Trophoblast cell (in vitro differentiated cells and primary cell): ENCODE results near the gene TMEM130.

ENCODE experiments used
- DNase-seq, 2 donors: peaks; one replicate each; pipeline ENCODE4 v3.0.0-alpha.2; 2016
- H2AFZ ChIP-seq: 2 replicates; pipeline ENCODE4 v1.6.1; 2013; ENCODE audit warnings: low read length, moderate library complexity, mild to moderate bottlenecking; ENCODE audit not compliant: insufficient read depth, poor library complexity
- H2AK5ac ChIP-seq: 2 replicates; pipeline ENCODE4 v1.6.1; 2013; ENCODE audit warnings: mild to moderate bottlenecking, low read length
- H2BK120ac ChIP-seq: 2 replicates; pipeline ENCODE4 v1.6.1; 2013; ENCODE audit warnings: low read length, mild to moderate bottlenecking, moderate library complexity; ENCODE audit not compliant: insufficient read depth, poor library complexity
- H2BK12ac ChIP-seq: 2 replicates; pipeline ENCODE4 v1.6.1; 2013; ENCODE audit warnings: mild to moderate bottlenecking, low read length, moderate library complexity
- H2BK5ac ChIP-seq: 2 replicates; pipeline ENCODE4 v1.6.1; 2013; ENCODE audit warnings: low read length, low read depth, moderate library complexity, mild to moderate bottlenecking; ENCODE audit not compliant: poor library complexity
- H3K14ac ChIP-seq: 2 replicates; pipeline ENCODE4 v1.6.1; 2013; ENCODE audit warnings: mild to moderate bottlenecking, low read length
- H3K18ac ChIP-seq: 2 replicates; pipeline ENCODE4 v1.6.1; 2013; ENCODE audit warnings: mild to moderate bottlenecking, low read length
- H3K23ac ChIP-seq: 2 replicates; pipeline ENCODE4 v1.6.1; 2013; ENCODE audit warnings: low read length
- H3K27ac ChIP-seq: 2 replicates; pipeline ENCODE4 v1.5.1; 2013; ENCODE audit warnings: low read depth, mild to moderate bottlenecking, inconsistent platforms, low read length, moderate library complexity
- H3K27me3 ChIP-seq: 2 replicates; pipeline ENCODE4 v1.6.1; 2013; ENCODE audit warnings: inconsistent platforms, mild to moderate bottlenecking, low read length, moderate library complexity; ENCODE audit not compliant: insufficient read depth
- H3K36me3 ChIP-seq, 2 experiments: 1 replicate in 1 of 2; 2 replicates in 1 of 2; pipeline ENCODE4 v1.6.1; 2013; ENCODE audit warnings: low read length in 2 of 2, mild to moderate bottlenecking in 2 of 2, moderate library complexity in 1 of 2; ENCODE audit not compliant: insufficient read depth in 2 of 2, control insufficient read depth in 1 of 2
- H3K4ac ChIP-seq: 2 replicates; pipeline ENCODE4 v1.6.1; 2013; ENCODE audit warnings: low read depth, mild to moderate bottlenecking, low read length, moderate library complexity
- H3K4me1 ChIP-seq, 2 experiments: 1 replicate in 1 of 2; 2 replicates in 1 of 2; pipeline ENCODE4 v1.6.1; 2013; ENCODE audit warnings: low read length in 2 of 2, mild to moderate bottlenecking in 2 of 2, moderate library complexity in 1 of 2; ENCODE audit not compliant: insufficient read depth in 2 of 2, control insufficient read depth in 1 of 2
- H3K4me2 ChIP-seq: 2 replicates; pipeline ENCODE4 v1.6.1; 2013; ENCODE audit warnings: inconsistent platforms, mild to moderate bottlenecking, low read length, moderate library complexity
- H3K4me3 ChIP-seq: 2 replicates; pipeline ENCODE4 v1.5.1; 2013; ENCODE audit warnings: mild to moderate bottlenecking, low read depth, low read length, inconsistent platforms
- H3K79me1 ChIP-seq: one replicate; pipeline ENCODE4 v1.6.1; 2013; ENCODE audit warnings: low read length
- H3K79me2 ChIP-seq: 2 replicates; pipeline ENCODE4 v1.6.1; 2013; ENCODE audit warnings: low read length, mild to moderate bottlenecking; ENCODE audit not compliant: control insufficient read depth, insufficient read depth, poor library complexity
- H3K9ac ChIP-seq: 2 replicates; pipeline ENCODE4 v1.6.1; 2013; ENCODE audit warnings: mild to moderate bottlenecking, low read length
- H3K9me3 ChIP-seq: 2 replicates; pipeline ENCODE4 v1.6.1; 2013; ENCODE audit warnings: low read depth, mild to moderate bottlenecking, control low read depth, inconsistent platforms, low read length; ENCODE audit not compliant: insufficient read depth
- H4K12ac ChIP-seq: 2 replicates; pipeline ENCODE4 v1.6.1; 2013; ENCODE audit warnings: low read depth, mild to moderate bottlenecking, low read length, moderate library complexity
- H4K8ac ChIP-seq: 2 replicates; pipeline ENCODE4 v1.6.1; 2013; ENCODE audit warnings: low read depth, mild to moderate bottlenecking, low read length, moderate library complexity
- H4K91ac ChIP-seq: one replicate; pipeline ENCODE4 v1.6.1; 2013; ENCODE audit warnings: low read depth, mild to moderate bottlenecking, low read length, moderate library complexity
- WGBS: extraction: QIAGEN DNeasy Blood & Tissue Kit; methylation state at CpG from one replicate; pipeline ENCODE4 v1.1.7; 2013; ENCODE audit warnings: missing lambda C conversion rate; ENCODE audit not compliant: insufficient read length, insufficient coverage; ENCODE audit errors: extremely low coverage; 5-methylcytosine and 5-hydroxymethylcytosine counted together

Gene TMEM130

DNA sequence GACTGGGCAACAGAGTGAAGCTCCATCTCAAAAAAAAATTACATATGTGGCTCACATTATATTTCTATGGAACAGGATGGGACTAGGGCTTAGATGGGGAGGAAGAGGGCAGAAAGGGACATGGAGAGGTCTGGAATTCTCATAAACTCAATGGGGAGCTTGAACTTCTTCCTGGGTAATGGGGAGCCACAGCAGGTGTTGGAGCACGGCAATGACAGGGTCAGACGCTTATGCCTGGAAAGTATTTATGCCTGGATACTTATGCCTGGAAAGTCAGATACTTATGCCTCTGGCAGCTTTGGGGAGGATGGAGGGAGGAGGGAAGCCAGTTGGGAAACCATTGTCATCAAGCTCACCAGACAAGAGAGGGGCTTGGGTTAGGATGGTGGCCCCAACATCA lies 36.8 kb downstream of the TMEM130 start:
- no peak overlapping the region for H2BK5ac ChIP-seq
- H3K4me3 ChIP-seq = no peak overlapping the region
- H3K14ac ChIP-seq = no peak overlapping the region
- H3K4me2 ChIP-seq = no peak overlapping the region
- H3K18ac ChIP-seq = no peak overlapping the region
- no peak overlapping the region for H3K23ac ChIP-seq
- no peaks in the 10 kb centered on the region for H3K79me1 ChIP-seq
- H4K12ac ChIP-seq = no peak overlapping the region
- H2BK120ac ChIP-seq = no peak overlapping the region
- H3K36me3 ChIP-seq = no peaks in the 10 kb centered on the region
- H4K91ac ChIP-seq = no peak overlapping the region
- H2BK12ac ChIP-seq = no peak overlapping the region
- H3K9ac ChIP-seq = no peak overlapping the region
- WGBS = no CpG with 5 or more reads among the region's 2 CpGs
- no peak overlapping the region for H3K4ac ChIP-seq
- H2AFZ ChIP-seq = no peak overlapping the region
- peaks cover 1% of the 10 kb centered on the region for H3K9me3 ChIP-seq
- no peaks in the 10 kb centered on the region for H3K79me2 ChIP-seq
- H4K8ac ChIP-seq = no peak overlapping the region
- DNase-seq = no peak
- H3K27me3 ChIP-seq = no peaks in the 10 kb centered on the region
- H2AK5ac ChIP-seq = no peak overlapping the region
- no peak overlapping the region for H3K27ac ChIP-seq
- H3K4me1 ChIP-seq = no peaks in the 10 kb centered on the region

DNA sequence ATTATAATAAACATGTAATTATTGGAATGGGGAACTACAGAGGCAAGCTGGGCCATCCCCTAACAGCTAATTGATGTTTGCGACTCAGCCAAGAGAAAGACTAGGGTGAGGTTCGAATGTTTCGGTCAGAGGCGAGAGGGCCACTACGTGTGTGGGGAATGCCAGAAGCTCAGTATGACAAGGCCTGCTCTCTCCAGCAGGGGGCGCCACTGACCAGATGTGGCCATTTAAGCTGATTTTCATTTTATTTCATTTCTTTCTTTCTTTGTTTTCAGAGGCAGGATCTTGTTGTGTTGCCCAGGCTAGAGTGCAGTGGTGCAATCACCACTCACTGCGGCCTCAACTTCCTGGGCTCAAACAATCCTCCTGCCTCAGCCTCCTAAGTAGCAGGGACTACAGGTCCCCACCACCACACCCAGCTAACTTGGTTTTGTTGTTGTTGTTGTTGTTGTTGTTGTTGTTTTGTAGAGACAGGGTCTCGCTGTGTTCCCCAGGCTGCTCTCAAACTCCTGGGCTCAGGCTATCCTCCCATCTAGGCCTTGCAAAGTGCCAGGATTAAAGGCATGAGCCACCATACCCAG lies 38.1 kb downstream of the TMEM130 start:
- no peak overlapping the region for H3K18ac ChIP-seq
- H3K27ac ChIP-seq = no peak overlapping the region
- no peak overlapping the region for H4K12ac ChIP-seq
- H3K14ac ChIP-seq = no peak overlapping the region
- H2BK120ac ChIP-seq = no peak overlapping the region
- H3K79me1 ChIP-seq = no peaks in the 10 kb centered on the region
- WGBS = no CpG with 5 or more reads among the region's 8 CpGs
- H2BK12ac ChIP-seq = no peak overlapping the region
- H3K4ac ChIP-seq = no peak overlapping the region
- H3K4me1 ChIP-seq = no peaks in the 10 kb centered on the region
- H3K23ac ChIP-seq = no peak overlapping the region
- H3K79me2 ChIP-seq = no peaks in the 10 kb centered on the region
- H3K36me3 ChIP-seq = no peaks in the 10 kb centered on the region
- H3K9me3 ChIP-seq = peaks cover 1% of the 10 kb centered on the region
- H4K91ac ChIP-seq = no peak overlapping the region
- DNase-seq = peak in 1 of 2 donors; percentile 48
- no peaks in the 10 kb centered on the region for H3K27me3 ChIP-seq
- no peak overlapping the region for H2AFZ ChIP-seq
- no peak overlapping the region for H2BK5ac ChIP-seq
- no peak overlapping the region for H3K4me2 ChIP-seq
- H4K8ac ChIP-seq = no peak overlapping the region
- H3K4me3 ChIP-seq = no peak overlapping the region
- H3K9ac ChIP-seq = no peak overlapping the region
- no peak overlapping the region for H2AK5ac ChIP-seq

DNA sequence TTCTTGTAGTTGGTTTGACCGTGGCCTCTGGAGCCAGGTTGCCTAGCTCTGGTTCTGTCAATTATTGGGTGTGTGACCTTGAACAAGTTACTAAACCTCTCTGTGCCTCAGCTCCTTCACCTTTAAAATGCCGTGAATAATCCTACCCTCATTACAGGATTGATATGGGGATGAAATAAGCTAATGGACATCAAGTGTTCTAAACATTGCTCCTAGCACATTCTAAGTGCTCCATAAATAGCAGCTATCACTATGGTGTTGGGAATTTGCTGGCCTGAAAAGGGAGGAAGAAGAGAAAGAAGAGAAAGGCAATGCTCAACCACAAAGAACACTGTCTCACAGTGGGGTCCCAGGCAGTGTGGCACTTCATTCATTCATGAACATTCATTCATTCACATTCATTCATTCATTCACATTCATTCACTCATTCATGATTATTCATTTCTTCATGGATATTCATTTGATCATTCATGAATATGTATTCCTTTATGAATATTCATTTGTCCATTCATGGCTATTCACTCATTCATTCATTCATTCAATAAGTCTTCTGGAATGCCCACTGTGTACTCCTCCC lies 38.8 kb downstream of the TMEM130 start:
- Histone ChIP-seq H2BK12ac (no peak overlapping the region), H4K12ac (no peak overlapping the region), H3K4ac (no peak overlapping the region), H2BK120ac (no peak overlapping the region), H3K4me3 (no peak overlapping the region), H3K27ac (no peak overlapping the region), H2BK5ac (no peak overlapping the region), H3K4me2 (no peak overlapping the region), H3K79me2 (no peaks in the 10 kb centered on the region), H3K36me3 (no peaks in the 10 kb centered on the region), H4K8ac (no peak overlapping the region), H2AFZ (no peak overlapping the region), H3K4me1 (no peaks in the 10 kb centered on the region), H3K79me1 (no peaks in the 10 kb centered on the region), H3K27me3 (no peaks in the 10 kb centered on the region), H3K9ac (no peak overlapping the region), H4K91ac (no peak overlapping the region), H3K18ac (no peak overlapping the region), H3K9me3 (peaks cover 1% of the 10 kb centered on the region), H3K23ac (no peak overlapping the region), H2AK5ac (no peak overlapping the region), H3K14ac (no peak overlapping the region)
- DNase-seq = no peak
- no CpG with 5 or more reads among the region's 2 CpGs for WGBS

DNA sequence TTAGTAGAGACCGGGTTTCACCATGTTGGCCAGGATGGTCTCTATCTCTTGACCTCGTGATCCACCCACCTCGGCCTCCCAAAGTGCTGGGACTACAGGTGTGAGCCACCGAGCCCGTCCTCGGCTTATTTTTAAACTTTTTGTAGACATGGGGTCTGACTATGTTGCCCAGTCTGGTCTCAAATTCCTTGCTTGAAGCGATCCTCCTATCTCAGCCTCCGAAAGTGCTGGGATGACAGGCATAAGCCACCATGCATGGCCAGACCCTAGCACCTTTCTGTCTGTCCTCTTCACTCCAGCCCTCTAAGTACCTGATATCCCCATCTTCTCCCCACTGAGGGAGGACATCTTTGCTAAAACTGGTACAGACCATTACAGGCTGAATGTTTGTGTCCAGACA lies 41.4 kb downstream of the TMEM130 start:
- Histone ChIP-seq H3K18ac (no peak overlapping the region), H3K27ac (no peak overlapping the region), H3K4me3 (no peak overlapping the region), H3K27me3 (no peaks in the 10 kb centered on the region), H4K91ac (no peak overlapping the region), H2BK120ac (no peak overlapping the region), H3K14ac (no peak overlapping the region), H3K4ac (no peak overlapping the region), H2BK12ac (no peak overlapping the region), H3K9me3 (peaks cover 1% of the 10 kb centered on the region), H3K9ac (no peak overlapping the region), H3K79me1 (no peaks in the 10 kb centered on the region), H3K4me1 (no peaks in the 10 kb centered on the region), H3K36me3 (no peaks in the 10 kb centered on the region), H2AK5ac (no peak overlapping the region), H3K23ac (no peak overlapping the region), H3K4me2 (no peak overlapping the region), H4K8ac (no peak overlapping the region), H2BK5ac (no peak overlapping the region), H4K12ac (no peak overlapping the region), H2AFZ (no peak overlapping the region), H3K79me2 (no peaks in the 10 kb centered on the region)
- no CpG with 5 or more reads among the region's 8 CpGs for WGBS
- no peak for DNase-seq
